Esophagus muscularis mucosa (tissue), 4 donors: ENCODE measurements around the gene ATP6V1F. TPM values are rescaled to one million over a fixed set of nuclear protein-coding genes. Genes with fewer than 3 reads are reported as not detected.

Experiments
- DNase-seq: peaks from one replicate; pipeline ENCODE4 v3.0.0-alpha.2; 2017; ENCODE audit errors: extremely low spot score
- H3K27ac ChIP-seq, 4 donors: fragments of 200-600 bp; sonication (generic); replicated peaks in 1 of 4; 1 replicate in 3 of 4; 2 replicates in 1 of 4; pipeline ENCODE4 v1.5.1; 2016 to 2019; ENCODE audit warnings: mild to moderate bottlenecking in 1 of 4
- H3K27me3 ChIP-seq, 4 donors: fragments of 200-600 bp; sonication (generic); one replicate each; pipeline versions ENCODE4 v1.5.1 to v1.6.0; 2016 to 2019
- H3K36me3 ChIP-seq, 4 donors: fragments of 200-600 bp; sonication (generic); one replicate each; pipeline ENCODE4 v1.5.1; 2016 to 2019
- H3K4me1 ChIP-seq, 4 donors: fragments of 200-600 bp; sonication (generic); one replicate each; pipeline ENCODE4 v1.5.1; 2016 to 2019
- H3K4me3 ChIP-seq, 4 donors: fragments of 200-600 bp; sonication (generic); 1 replicate in 2 of 4; 2 replicates in 2 of 4; pipeline ENCODE4 v1.5.1; 2016 to 2019; ENCODE audit warnings: mild to moderate bottlenecking in 4 of 4, moderate library complexity in 1 of 4
- H3K9me3 ChIP-seq, 4 donors: fragments of 200-600 bp; sonication (generic); 1 replicate in 3 of 4; 2 replicates in 1 of 4; pipeline ENCODE4 v1.5.1; 2016 to 2019
- CTCF ChIP-seq, 3 experiments: fragments of 200-600 bp in 2 of 3; fragments of 450-650 bp in 1 of 3; sonication (generic) in 2 of 3; IDR thresholded peaks; one replicate each; pipeline ENCODE4 v1.5.1; 2017 to 2019; ENCODE audit warnings: antibody characterized with exemption in 3 of 3, mild to moderate bottlenecking in 2 of 3, moderate library complexity in 1 of 3
- EP300 ChIP-seq: sonication (generic); formaldehyde crosslinking; IDR thresholded peaks from one replicate; pipeline ENCODE4 v1.6.1; 2017; ENCODE audit warnings: antibody characterized with exemption
- POLR2A ChIP-seq: fragments of 450-650 bp; IDR thresholded peaks from one replicate; pipeline ENCODE4 v1.6.1; 2017; ENCODE audit warnings: antibody characterized with exemption, moderate library complexity, mild to moderate bottlenecking, low read depth
- POLR2AphosphoS5 ChIP-seq, 2 donors: sonication (generic); formaldehyde crosslinking; IDR thresholded peaks; one replicate each; pipeline ENCODE4 v1.6.1; 2017; ENCODE audit warnings: antibody characterized with exemption in 2 of 2
- WGBS: methylation state at CpG from one replicate; pipeline ENCODE4 v1.1.5; 2018; 5-methylcytosine and 5-hydroxymethylcytosine counted together
- intact Hi-C: fragments of 100-400 bp; cut with DNase I; formaldehyde crosslinking; loops from one replicate; pipeline ENCODE4 v1.15.1; 2023
- total RNA-seq, 4 donors: library from RNA; depleted of rRNA; stranded (reverse); fragments of >200 nt; gene quantifications; one replicate each; pipeline versions ENCODE4 v1.1.0 to v1.2.1, GENCODE V29; 2016

The ATP6V1F gene
- total RNA-seq, 4 donors from 2014 or later = 74.3 to 108 (median 91.9) TPM

- TF ChIP-seq POLR2A (no peak), CTCF (IDR thresholded peaks at IDR 0.05) (no peak), POLR2AphosphoS5 (IDR thresholded peaks at IDR 0.05) (no peak), EP300 (no peak)
- DNase-seq = no peak
- intact Hi-C loops = no loop called here
- peaks cover 46 to 76% (median 64%) of the 10 kb centered on the region in 4 donors for H3K4me1 ChIP-seq
- peak overlapping the region; percentile 76 to 84 (median 82) for H3K4me3 ChIP-seq
- no peaks in the 10 kb centered on the region for H3K27me3 ChIP-seq
- peaks cover 15 to 38% (median 30%) of the 10 kb centered on the region in 4 donors for H3K36me3 ChIP-seq
- H3K27ac ChIP-seq = peak overlapping the region; percentile 77 to 85 (median 84)
- 67% methylated on average over 15 of the region's 15 CpGs for WGBS
- H3K9me3 ChIP-seq = no peaks in the 10 kb centered on the region
These were observed 592 bp upstream of the ATP6V1F start for GRCh38 chr7:128861957-128862570.

- Histone ChIP-seq H3K4me1 (peaks cover 49 to 77% (median 60%) of the 10 kb centered on the region in 4 donors), H3K27ac (peak overlapping the region; percentile 77 to 85 (median 84)), H3K27me3 (no peaks in the 10 kb centered on the region), H3K4me3 (peak overlapping the region; percentile 76 to 84 (median 82)), H3K9me3 (no peaks in the 10 kb centered on the region), H3K36me3 (peaks cover 13 to 29% (median 21%) of the 10 kb centered on the region in 4 donors)
- WGBS = 0% methylated on average over 6 of the region's 6 CpGs
- no peak for DNase-seq
- intact Hi-C loops = no loop called here
- TF ChIP-seq CTCF (IDR thresholded peaks at IDR 0.05) (peak; percentile 11 to 47 (median 38)), POLR2A (no peak), POLR2AphosphoS5 (IDR thresholded peaks at IDR 0.05) (no peak)
These were observed 855 bp downstream of the ATP6V1F start for GRCh38 chr7:128863433-128863989.

GRCh38 chr7:128865303-128865702 lies 2.6 kb downstream of the ATP6V1F start:
- no peak for DNase-seq
- Histone ChIP-seq H3K27ac (no peak overlapping the region), H3K4me1 (peaks cover 46 to 77% (median 60%) of the 10 kb centered on the region in 4 donors), H3K4me3 (no peak overlapping the region), H3K36me3 (peaks cover 13 to 24% (median 15%) of the 10 kb centered on the region in 4 donors), H3K9me3 (no peaks in the 10 kb centered on the region), H3K27me3 (no peaks in the 10 kb centered on the region)
- intact Hi-C loops = loop anchor here (5.0 kb wide), 1 partner anchor 73 kb away; the partner anchor contains the start of gene CCDC136
- 96% methylated on average over 10 of the region's 12 CpGs for WGBS
- TF ChIP-seq POLR2AphosphoS5 (IDR thresholded peaks at IDR 0.05) (no peak), EP300 (no peak), POLR2A (no peak), CTCF (IDR thresholded peaks at IDR 0.05) (no peak)

- TF ChIP-seq POLR2AphosphoS5 (IDR thresholded peaks at IDR 0.05) (no peak), EP300 (no peak), POLR2A (no peak), CTCF (IDR thresholded peaks at IDR 0.05) (no peak)
- peaks cover 38 to 69% (median 51%) of the 10 kb centered on the region in 4 donors for H3K4me1 ChIP-seq
- no peak overlapping the region for H3K27ac ChIP-seq
- no peak overlapping the region for H3K4me3 ChIP-seq
- WGBS = 92% methylated on average over 19 of the region's 27 CpGs
- H3K9me3 ChIP-seq = no peaks in the 10 kb centered on the region
- intact Hi-C loops = loop anchor here (5.0 kb wide), 1 partner anchor 74 kb away; the partner anchor contains the start of gene CCDC136
- DNase-seq = no peak
- H3K36me3 ChIP-seq = peaks cover 13 to 24% (median 15%) of the 10 kb centered on the region in 4 donors
- no peaks in the 10 kb centered on the region for H3K27me3 ChIP-seq
These were observed 3.6 kb downstream of the ATP6V1F start for GRCh38 chr7:128865996-128866877.
